ENCODE measurements around the gene ZHX3. TPM values are rescaled to one million over a fixed set of nuclear protein-coding genes. Genes with fewer than 3 reads are reported as not detected.

ZHX3 gene
- total RNA-seq, 1 experiment from 2014 or later, result 21.5 TPM

- BruUV-seq (replicated peaks), result no TSS peak
- Histone ChIP-seq H2AFZ (no peak overlapping the region), H3K4me1 (replicated peaks; ENCODE audit: insufficient read depth) (no peaks in the 10 kb centered on the region), H3K9me3 (ENCODE audit: insufficient read depth, low read depth) (peaks cover 8% of the 10 kb centered on the region), H3K36me3 (ENCODE audit: low read depth) (0 out of 2 replicates have a peak, but pooled peaks cover 10% of the 10 kb centered on the region), H3K27ac (no peak overlapping the region), H3K4me2 (no peak overlapping the region), H3K9me2 (ENCODE audit: insufficient read depth) (peaks cover 7% of the 10 kb centered on the region; the same call in 1 of the 2 replicates), H3F3A (ENCODE audit: insufficient read depth, low read depth) (0 out of 2 replicates have a peak, but pooled peaks cover 4% of the 10 kb centered on the region), H3K79me2 (ENCODE audit: low read depth) (no peaks in the 10 kb centered on the region), H3K27me3 (ENCODE audit: insufficient read depth, low read depth) (no peaks in the 10 kb centered on the region), H3K4me3 (no peak overlapping the region), H4K20me1 (ENCODE audit: insufficient read depth) (no peaks in the 10 kb centered on the region)
- TF ChIP-seq EZH2 (IDR thresholded peaks at IDR 0.05; ENCODE audit: low read depth) (no peak), CTCF (conservative IDR thresholded peaks at IDR 0.05) (no peak)
- ChIA-PET CTCF (no interaction called here), POLR2A (ENCODE audit: unreplicated experiment) (no interaction called here)
- DNase-seq, result no peak
- intact Hi-C loops (cut with micrococcal nuclease; ENCODE audit: unreplicated experiment), result no loop called here
Measured at GRCh38 chr20:41196653-41197225, 120.8 kb downstream of the ZHX3 start.

GRCh38 chr20:41192575-41192974 is 125.0 kb downstream of the ZHX3 start:
- TF ChIP-seq CTCF (conservative IDR thresholded peaks at IDR 0.05), result no peak
- no peak for TF ChIP-seq EZH2 (IDR thresholded peaks at IDR 0.05; ENCODE audit: low read depth)
- peaks cover 6% of the 10 kb centered on the region; the same call in 1 of the 2 replicates for H3K9me2 ChIP-seq (ENCODE audit: insufficient read depth)
- CTCF ChIA-PET, result no interaction called here
- no peaks in the 10 kb centered on the region for H3F3A ChIP-seq (ENCODE audit: insufficient read depth, low read depth)
- no peak overlapping the region for H3K4me2 ChIP-seq
- no peak overlapping the region for H3K4me3 ChIP-seq
- no peaks in the 10 kb centered on the region for H4K20me1 ChIP-seq (ENCODE audit: insufficient read depth)
- H3K36me3 ChIP-seq (ENCODE audit: low read depth), result no peaks in the 10 kb centered on the region
- H3K27ac ChIP-seq, result no peak overlapping the region
- no peak for DNase-seq
- no TSS peak for BruUV-seq (replicated peaks)
- POLR2A ChIA-PET (ENCODE audit: unreplicated experiment), result no interaction called here
- H3K27me3 ChIP-seq (ENCODE audit: insufficient read depth, low read depth), result no peaks in the 10 kb centered on the region
- 0 out of 2 replicates have a peak, but pooled peaks cover 7% of the 10 kb centered on the region for H3K9me3 ChIP-seq (ENCODE audit: insufficient read depth, low read depth)
- intact Hi-C loops (cut with micrococcal nuclease; ENCODE audit: unreplicated experiment), result no loop called here
- H2AFZ ChIP-seq, result no peak overlapping the region
- H3K79me2 ChIP-seq (ENCODE audit: low read depth), result no peaks in the 10 kb centered on the region
- no peaks in the 10 kb centered on the region for H3K4me1 ChIP-seq (replicated peaks; ENCODE audit: insufficient read depth)

GRCh38 chr20:41191562-41192500 is 125.7 kb downstream of the ZHX3 start:
- intact Hi-C loops (cut with micrococcal nuclease; ENCODE audit: unreplicated experiment), result no loop called here
- Histone ChIP-seq H3F3A (ENCODE audit: insufficient read depth, low read depth) (no peaks in the 10 kb centered on the region), H2AFZ (no peak overlapping the region), H3K9me3 (ENCODE audit: insufficient read depth, low read depth) (0 out of 2 replicates have a peak, but pooled peaks cover 4% of the 10 kb centered on the region), H3K36me3 (ENCODE audit: low read depth) (no peaks in the 10 kb centered on the region), H3K4me1 (replicated peaks; ENCODE audit: insufficient read depth) (no peaks in the 10 kb centered on the region), H4K20me1 (ENCODE audit: insufficient read depth) (no peaks in the 10 kb centered on the region), H3K9me2 (ENCODE audit: insufficient read depth) (0 out of 2 replicates have a peak, but pooled peaks cover 4% of the 10 kb centered on the region), H3K4me2 (no peak overlapping the region), H3K79me2 (ENCODE audit: low read depth) (no peaks in the 10 kb centered on the region), H3K27me3 (ENCODE audit: insufficient read depth, low read depth) (no peaks in the 10 kb centered on the region), H3K27ac (no peak overlapping the region), H3K4me3 (no peak overlapping the region)
- no peak for DNase-seq
- POLR2A ChIA-PET (ENCODE audit: unreplicated experiment), result no interaction called here
- no TSS peak for BruUV-seq (replicated peaks)
- TF ChIP-seq CTCF (conservative IDR thresholded peaks at IDR 0.05) (no peak), EZH2 (IDR thresholded peaks at IDR 0.05; ENCODE audit: low read depth) (no peak)
- CTCF ChIA-PET, result no interaction called here

Measured in PC-9 (cell line).